Measurements from ENCODE around the gene STRN3.
A peak's percentile ranks its signal among the peaks of the same experiment; 100 is the strongest.
"Not testable (repeated sequence)": the region's sequence is repeated elsewhere in the genome, so short reads cannot be mapped to it uniquely, and the experiment has no call there.

The STRN3 gene

GRCh38 chr14:31030469-31030868 lies 4.3 kb upstream of the STRN3 start:
- no peak for DNase-seq (ENCODE audit: low read depth)

GRCh38 chr14:31029016-31029970 lies 3.1 kb upstream of the STRN3 start:
- no peak for DNase-seq (ENCODE audit: low read depth)

DNA sequence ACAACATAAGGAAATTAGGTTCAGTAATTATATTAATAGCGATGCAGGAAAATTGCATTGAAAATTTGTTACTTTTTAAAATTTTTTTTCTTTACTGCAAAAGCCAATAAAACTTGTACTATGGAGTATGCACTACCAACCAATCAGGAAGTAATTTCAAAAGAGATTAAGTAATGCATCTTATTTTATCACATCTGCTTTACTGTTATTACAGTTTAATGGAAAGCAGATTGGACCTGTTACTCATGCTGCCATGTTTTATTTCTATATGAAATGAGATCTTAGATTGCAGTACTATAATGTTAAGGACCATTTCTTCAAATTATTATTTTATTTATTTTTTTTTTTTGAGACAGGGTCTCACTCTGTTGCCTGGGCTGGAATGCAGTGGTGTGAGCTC lies 1.7 kb upstream of the STRN3 start:
- DNase-seq (ENCODE audit: low read depth), result no peak

- DNase-seq (ENCODE audit: low read depth), result peak; percentile 86
Observed at GRCh38 chr14:31026450-31027235, 464 bp upstream of the STRN3 start.

DNA sequence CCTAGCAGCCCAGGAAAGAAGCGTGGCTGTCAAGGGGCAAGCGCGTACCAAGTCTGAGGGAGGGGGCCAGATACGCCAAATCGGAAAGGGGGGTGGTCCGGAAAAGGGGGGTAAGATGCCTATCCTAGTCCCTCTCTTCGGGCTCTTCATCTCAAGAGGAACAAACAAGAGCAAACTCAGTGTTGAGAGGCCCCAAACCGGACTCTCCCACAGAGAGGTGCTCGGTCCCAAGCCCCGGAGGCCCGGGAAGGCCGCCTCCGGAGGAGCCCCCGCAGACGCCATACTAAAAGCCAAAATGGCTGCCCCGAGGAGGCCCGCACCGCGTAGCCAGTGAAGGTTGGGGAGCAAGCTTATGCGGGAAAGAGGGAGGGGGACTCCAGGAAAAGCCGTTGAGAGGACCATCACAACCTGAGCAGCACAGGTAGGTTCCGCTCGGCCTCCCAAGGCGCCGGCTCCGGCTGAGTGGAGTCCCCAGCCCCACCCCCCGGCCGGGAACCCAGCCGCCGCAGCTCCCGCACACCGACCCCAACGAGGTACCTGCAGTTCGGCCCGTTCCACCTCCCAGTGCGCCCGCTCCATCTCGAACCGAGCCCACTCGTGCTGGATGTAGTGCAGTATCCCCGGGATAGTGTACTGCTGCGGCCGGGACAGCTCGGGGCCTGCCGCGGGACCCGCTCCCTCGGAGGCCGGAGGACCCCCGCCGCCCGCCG lies 657 bp downstream of the STRN3 start, which contains the start of gene AP4S1:
Gene AP4S1 (plus strand): TSS at position 283 of the 710 bp plus-strand sequence. CDS start 40,548 bp downstream, outside the sequence.
- peak; percentile 38 for DNase-seq (ENCODE audit: low read depth)

- no peak for DNase-seq (ENCODE audit: low read depth)
Observed at GRCh38 chr14:31024577-31025366, 1.4 kb downstream of the STRN3 start.

DNA sequence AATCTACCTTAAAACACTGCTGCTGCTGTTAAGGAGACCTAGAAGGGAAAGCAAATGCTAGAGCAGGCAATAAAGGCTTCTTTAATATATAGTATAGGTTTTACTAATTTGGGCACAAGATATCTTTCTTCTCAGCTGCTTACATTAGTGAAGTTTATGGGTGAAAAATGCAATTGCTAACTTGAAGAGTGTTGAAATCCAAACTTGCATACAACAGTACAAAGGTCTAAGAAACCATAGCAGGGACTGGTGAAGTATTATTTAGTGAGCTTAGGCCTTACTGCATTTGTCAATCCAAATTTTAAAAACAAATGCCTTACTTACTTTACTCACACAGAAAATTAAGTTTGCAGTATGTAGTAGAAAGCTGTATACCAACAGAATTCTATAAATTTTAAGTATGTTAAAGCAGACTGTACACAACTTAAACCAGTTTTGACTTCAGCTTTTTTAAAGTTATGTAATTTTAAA lies 2.1 kb downstream of the STRN3 start:
- no peak for DNase-seq (ENCODE audit: low read depth)

DNA sequence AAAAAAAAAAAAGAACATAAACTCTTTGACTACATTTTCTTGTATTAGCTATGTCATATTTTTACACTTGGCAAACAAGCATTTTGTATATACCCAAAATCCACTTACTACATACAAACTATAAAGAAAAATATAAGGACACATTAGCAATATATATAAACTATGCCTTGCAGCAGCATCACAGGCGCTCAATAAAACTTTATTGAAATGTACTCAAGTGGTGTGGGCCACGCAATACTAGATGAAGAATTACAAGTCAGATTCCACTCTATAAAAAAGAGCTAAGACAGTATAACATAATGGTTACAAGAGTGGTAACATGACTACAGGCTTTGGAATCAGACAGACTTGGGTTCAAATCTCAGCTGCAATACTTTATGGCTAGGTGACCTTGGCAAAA lies 3.8 kb downstream of the STRN3 start:
- no peak for DNase-seq (ENCODE audit: low read depth)

- no peak for DNase-seq (ENCODE audit: low read depth)
Observed at GRCh38 chr14:31021576-31021949, 4.6 kb downstream of the STRN3 start.

- DNase-seq (ENCODE audit: low read depth), result no peak
Observed at GRCh38 chr14:31020834-31021575, 5.2 kb downstream of the STRN3 start.

DNA sequence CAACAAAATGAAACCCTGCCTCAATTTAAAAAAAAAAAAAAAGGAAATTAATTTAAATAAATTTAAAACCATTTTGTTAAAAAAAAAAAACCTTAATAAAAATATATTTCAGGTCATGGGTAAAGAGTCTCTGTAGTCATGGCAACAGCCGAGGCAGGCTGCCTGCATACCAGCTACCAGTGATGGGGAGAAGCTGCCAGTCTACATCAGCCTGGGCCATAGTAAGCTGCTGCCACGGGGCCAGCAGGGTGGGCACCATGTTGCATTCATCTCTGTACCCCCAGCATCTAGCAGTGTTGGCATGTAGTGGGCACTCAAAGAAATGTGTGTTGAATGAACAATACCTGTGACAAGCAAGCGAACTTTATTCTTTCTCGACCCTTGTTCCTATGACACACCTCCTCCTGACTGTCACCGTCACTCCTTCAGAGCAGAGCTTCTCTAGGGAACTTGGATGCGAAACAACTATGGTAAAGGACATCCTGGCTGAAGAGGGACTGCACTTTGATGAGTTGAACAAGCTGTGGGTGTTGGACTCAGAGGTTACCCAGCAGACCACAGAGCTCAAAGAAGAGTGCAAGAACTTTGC lies 8.0 kb downstream of the STRN3 start:
- DNase-seq (ENCODE audit: low read depth), result no peak

GRCh38 chr14:31013841-31014240 lies 12.3 kb downstream of the STRN3 start:
- no peak for DNase-seq (ENCODE audit: low read depth)

- DNase-seq (ENCODE audit: low read depth), result no peak
Observed at GRCh38 chr14:31010935-31011334, 15.2 kb downstream of the STRN3 start.

GRCh38 chr14:31009836-31010574 lies 16.2 kb downstream of the STRN3 start:
- no peak for DNase-seq (ENCODE audit: low read depth)

GRCh38 chr14:31006703-31007102 lies 19.5 kb downstream of the STRN3 start:
- no peak for DNase-seq (ENCODE audit: low read depth)

GRCh38 chr14:31004007-31004406 lies 22.2 kb downstream of the STRN3 start:
- not testable (repeated sequence) for DNase-seq (ENCODE audit: low read depth)

- no peak for DNase-seq (ENCODE audit: low read depth)
Observed at GRCh38 chr14:31003284-31003683, 22.9 kb downstream of the STRN3 start.

DNA sequence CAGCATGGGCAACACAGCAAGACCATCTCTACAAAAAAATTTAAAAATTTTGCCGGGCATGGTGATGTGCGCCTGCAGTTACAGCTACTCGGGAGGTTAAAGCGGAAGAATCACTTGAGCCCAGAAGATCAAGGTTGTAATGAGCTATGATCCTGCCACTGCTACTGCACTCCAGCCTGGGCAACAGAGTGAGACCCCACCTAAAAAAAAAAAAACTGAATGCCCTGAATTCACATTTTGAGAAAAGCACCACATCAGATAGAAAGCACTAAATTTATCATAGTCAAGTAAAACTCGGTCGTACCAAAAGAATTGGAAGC lies 24.9 kb downstream of the STRN3 start:
- no peak for DNase-seq (ENCODE audit: low read depth)

DNA sequence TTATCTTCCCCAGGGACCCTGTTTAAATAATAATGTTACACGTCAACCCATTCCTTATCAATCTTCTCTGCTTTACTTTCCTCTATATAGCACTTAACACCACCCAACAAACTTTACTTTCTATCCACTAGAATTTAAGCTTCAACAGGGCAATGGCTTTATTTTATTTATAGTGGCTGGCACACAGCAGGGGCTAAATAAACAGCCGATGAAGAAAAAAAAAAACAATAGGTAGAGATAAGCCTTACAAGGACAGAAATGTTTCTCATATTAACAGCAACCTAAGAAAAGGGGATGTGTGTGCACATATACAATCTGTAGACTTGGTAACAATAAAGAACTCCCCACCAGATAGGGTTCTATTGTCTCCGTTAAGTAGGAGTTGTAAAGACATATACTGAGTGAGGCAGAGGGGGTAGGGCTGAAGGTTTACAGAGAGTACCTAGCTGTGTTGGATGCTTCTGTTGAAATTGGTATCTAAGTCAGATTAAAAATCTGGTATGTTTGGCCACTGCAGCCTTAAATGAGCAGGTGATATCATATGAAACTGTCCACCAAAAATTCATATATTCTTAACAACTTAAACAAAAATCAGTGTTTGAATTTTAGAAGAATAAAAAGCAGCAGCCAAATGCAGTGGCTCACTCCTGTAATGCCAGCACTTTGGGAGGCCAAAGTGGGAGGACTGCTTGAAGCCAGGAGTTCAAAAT lies 25.4 kb downstream of the STRN3 start:
- no peak for DNase-seq (ENCODE audit: low read depth)

Measured in stimulated activated CD8-positive, alpha-beta memory T cell treated with anti-CD3 and anti-CD28 coated beads, Interleukin-12 subunit alpha, Interleukin-12 subunit beta, amount 100 ng/mL, for 4 hours (primary cell).